Endothelial cell of umbilical vein (primary cell): ENCODE results near the gene PRKAG2. TPM values are rescaled to one million over a fixed set of nuclear protein-coding genes. Genes with fewer than 3 reads are reported as not detected.

Experiments
- BruUV-seq: library from RNA; stranded (reverse); fragments of 400-500 nt; replicated peaks from 2 replicates; lab custom pipeline; 2021; lab: Mats Ljungman, UMichigan
- CTCF ChIA-PET: fragments of 300-600, 350-600 bp; sonication (Branson Sonifier 250); formaldehyde crosslinking; loops from one replicate; lab custom pipeline; 2021; ENCODE audit warnings: antibody characterized with exemption, inconsistent platforms; lab: Charles Lee
- POLR2A ChIA-PET: fragments of 300-600, 350-600 bp; sonication (Branson Sonifier 250); formaldehyde crosslinking; loops from one replicate; lab custom pipeline; 2021; ENCODE audit warnings: antibody characterized with exemption, inconsistent platforms; lab: Charles Lee
- DNase-seq: peaks from one replicate; pipeline ENCODE4 v3.0.0-alpha.2; 2011; ENCODE audit warnings: low read depth, low spot score
- FAIRE-seq: peaks from 2 replicates; lab custom pipeline; 2011; peaks lifted over from hg19 to GRCh38; lab: Jason Lieb, UNC
- H2AFZ ChIP-seq: 2 replicates; pipeline ENCODE4 v1.6.0; 2012; ENCODE audit warnings: low read depth, low read length, control low read depth, inconsistent platforms
- H3K27ac ChIP-seq: 2 replicates; pipeline ENCODE4 v1.5.1; 2011; ENCODE audit warnings: low read depth, mild to moderate bottlenecking, control low read depth, low read length, moderate library complexity; ENCODE audit not compliant: insufficient read depth
- H3K27me3 ChIP-seq, 2 experiments: 2 replicates each; pipeline versions ENCODE4 v1.6.0 to v1.6.1; 2011; ENCODE audit warnings: low read length in 2 of 2, mixed read lengths in 1 of 2; ENCODE audit not compliant: control insufficient read depth in 2 of 2, insufficient read depth in 2 of 2
- H3K36me3 ChIP-seq, 2 experiments: 2 replicates in 1 of 2; 3 replicates in 1 of 2; pipeline ENCODE4 v1.5.1; 2011; ENCODE audit warnings: low read length in 2 of 2, mild to moderate bottlenecking in 1 of 2, moderate library complexity in 1 of 2; ENCODE audit not compliant: control insufficient read depth in 2 of 2, insufficient read depth in 2 of 2; ENCODE audit errors: extremely low read depth in 1 of 2
- H3K4me1 ChIP-seq: 3 replicates; pipeline ENCODE4 v1.5.1; 2011; ENCODE audit warnings: mild to moderate bottlenecking, low read length; ENCODE audit not compliant: control insufficient read depth, insufficient read depth; ENCODE audit errors: extremely low read depth
- H3K4me2 ChIP-seq: 2 replicates; pipeline ENCODE4 v1.6.1; 2011; ENCODE audit warnings: low read length, control low read depth, mixed read lengths; ENCODE audit not compliant: insufficient read depth
- H3K4me3 ChIP-seq, 3 experiments: fragments of 200-600 bp in 1 of 3; sonication (generic), shearing (Covaris generic) in 1 of 3; replicated peaks in 1 of 3; 2 replicates each; pipeline ENCODE4 v1.5.1; 2011 to 2016; ENCODE audit warnings: control low read depth in 3 of 3, low read length in 3 of 3, mild to moderate bottlenecking in 2 of 3, inconsistent platforms in 1 of 3, low read depth in 1 of 3, moderate library complexity in 1 of 3; ENCODE audit not compliant: insufficient read depth in 1 of 3
- H3K79me2 ChIP-seq: 2 replicates; pipeline ENCODE4 v1.6.0; 2012; ENCODE audit warnings: low read length, inconsistent platforms; ENCODE audit not compliant: control insufficient read depth, insufficient read depth
- H3K9ac ChIP-seq: replicated peaks from 2 replicates; pipeline ENCODE3; 2011; ENCODE audit warnings: low read length, control low read depth; ENCODE audit not compliant: insufficient read depth; ENCODE audit errors: extremely low read depth
- H3K9me1 ChIP-seq: replicated peaks from 3 replicates; pipeline ENCODE4 v1.6.0; 2011; ENCODE audit warnings: mild to moderate bottlenecking, low read length; ENCODE audit not compliant: control insufficient read depth, insufficient read depth; ENCODE audit errors: extremely low read depth
- H3K9me3 ChIP-seq: replicated peaks from 2 replicates; pipeline ENCODE4 v1.5.1; 2012; ENCODE audit warnings: low read length, inconsistent platforms; ENCODE audit not compliant: control insufficient read depth, insufficient read depth
- H4K20me1 ChIP-seq: replicated peaks from 2 replicates; pipeline ENCODE3; 2011; ENCODE audit warnings: mild to moderate bottlenecking, low read length; ENCODE audit not compliant: control insufficient read depth, insufficient read depth; ENCODE audit errors: extremely low read depth
- EZH2 ChIP-seq: IDR thresholded peaks from 2 replicates; pipeline ENCODE4 v1.6.1; 2012; ENCODE audit warnings: borderline replicate concordance, low read depth, mild to moderate bottlenecking, moderate library complexity, low read length, inconsistent platforms; ENCODE audit not compliant: severe bottlenecking
- FOS ChIP-seq: IDR thresholded peaks from 2 replicates; pipeline ENCODE4 v1.6.1; 2011; ENCODE audit warnings: mild to moderate bottlenecking, low read length, moderate library complexity, borderline replicate concordance; ENCODE audit not compliant: insufficient read depth
- GATA2 ChIP-seq: IDR thresholded peaks from 2 replicates; pipeline ENCODE4 v1.7.0; 2011; ENCODE audit warnings: low read depth, mild to moderate bottlenecking, moderate library complexity, mixed read lengths, low read length; ENCODE audit not compliant: insufficient read length, insufficient read depth
- JUN ChIP-seq: IDR thresholded peaks from 2 replicates; pipeline ENCODE4 v1.6.1; 2011; ENCODE audit warnings: borderline replicate concordance, low read depth; ENCODE audit not compliant: insufficient read length, insufficient read depth
- MYC ChIP-seq: IDR thresholded peaks from one replicate; pipeline ENCODE4 v1.6.1; 2011; ENCODE audit warnings: mild to moderate bottlenecking, low read depth, low read length
- POLR2A ChIP-seq: IDR thresholded peaks from 2 replicates; pipeline ENCODE4 v1.6.1; 2012; ENCODE audit warnings: low read depth, mild to moderate bottlenecking, control low read depth, low read length
- POLR2AphosphoS5 ChIP-seq: IDR thresholded peaks from 2 replicates; pipeline ENCODE4 v1.6.1; 2012; ENCODE audit warnings: low read depth, mild to moderate bottlenecking, control low read depth, low read length, moderate library complexity; ENCODE audit not compliant: insufficient read depth
- dilution Hi-C: fragments of 300-500 bp; cut with MboI; formaldehyde crosslinking; loops from one replicate; pipeline ENCODE4 v1.15.0; 2019; ENCODE audit warnings: low sequenced_read_pairs; ENCODE audit not compliant: extremely low pct_ligation_motif_present
- intact Hi-C: fragments of 100-400 bp; cut with micrococcal nuclease; formaldehyde crosslinking; loops from one replicate; pipeline ENCODE4 v1.10.0; 2022
- polyA plus RNA-seq, 4 experiments: library from polyadenylated mRNA; depleted of rRNA in 3 of 4; stranded (reverse) in 3 of 4; unstranded in 1 of 4; fragments of >200 nt; gene quantifications; 2 replicates each; pipeline versions ENCODE4 v1.2.1 to v1.2.3, GENCODE V29; 2011 to 2012; ENCODE audit warnings: missing spikeins in 1 of 4
- total RNA-seq: library from RNA; stranded (reverse); gene quantifications from 2 replicates; pipeline ENCODE4 v1.2.3, GENCODE V29; 2021
- TF ChIP-seq, protein P1 (sequence below): IDR thresholded peaks from 2 replicates; pipeline ENCODE4 v1.6.1; 2011; ENCODE audit not compliant: insufficient read depth, insufficient read length
- TF ChIP-seq, protein P2 (sequence below), 2 donors: IDR thresholded peaks; 1 replicate in 1 of 2; 2 replicates in 1 of 2; pipeline ENCODE4 v1.5.1; 2011; ENCODE audit warnings: low read length in 2 of 2, mild to moderate bottlenecking in 2 of 2, moderate library complexity in 2 of 2, control low read depth in 1 of 2, inconsistent platforms in 1 of 2, low read depth in 1 of 2; ENCODE audit not compliant: insufficient read depth in 1 of 2; ENCODE audit errors: extremely low read depth in 1 of 2

PRKAG2 gene
- total and polyA plus RNA-seq, 2 donors (not counting 3 experiments of a cell fraction or from before 2014, with no cell fraction given): 19.3 to 51.5 TPM

DNA sequence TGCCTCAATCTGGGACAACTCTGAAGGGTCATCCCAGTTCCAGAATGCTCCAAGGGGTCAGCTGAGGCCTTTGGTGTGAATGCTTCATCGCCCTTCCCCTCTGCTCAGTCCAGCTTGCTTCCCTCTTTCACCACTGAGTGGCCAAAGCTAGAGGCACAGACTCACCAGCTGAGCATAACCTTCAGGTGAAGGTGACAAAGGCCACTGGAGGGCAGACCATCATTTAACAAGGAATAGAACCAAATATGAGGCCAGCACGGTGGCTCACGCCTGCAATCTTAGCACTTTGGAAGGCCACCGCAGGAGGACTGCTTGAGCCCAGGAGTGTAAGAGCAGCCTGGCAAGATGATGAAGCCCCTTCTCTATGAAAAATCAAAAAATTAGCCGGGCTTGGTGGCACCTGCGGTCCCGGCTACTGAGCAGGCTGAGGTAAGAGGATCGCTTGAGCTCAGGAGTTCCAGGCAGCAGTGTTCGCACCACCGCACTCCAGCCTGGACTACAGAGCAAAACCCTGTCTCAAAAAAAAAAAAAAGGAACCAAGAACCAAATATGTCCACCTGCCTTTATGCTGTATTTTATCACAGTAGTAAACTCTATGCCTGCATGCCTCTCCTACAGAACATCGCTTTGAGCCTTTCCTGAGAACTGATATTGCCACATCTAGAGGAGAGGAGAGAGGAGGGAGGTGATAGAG, 13.4 kb downstream of the PRKAG2 start:
- H3K4me1 ChIP-seq: no peaks in the 10 kb centered on the region
- POLR2A ChIA-PET: no interaction called here
- intact Hi-C loops (no loop called here), dilution Hi-C loops (no loop called here)
- no peaks in the 10 kb centered on the region for H3K27me3 ChIP-seq
- no peaks in the 10 kb centered on the region for H3K36me3 ChIP-seq
- no peak overlapping the region for H3K4me3 ChIP-seq
- no peaks in the 10 kb centered on the region for H4K20me1 ChIP-seq
- H3K9me3 ChIP-seq: no peaks in the 10 kb centered on the region
- H3K4me2 ChIP-seq: no peak overlapping the region
- no peak for DNase-seq
- no peak overlapping the region for H3K9ac ChIP-seq
- FAIRE-seq: no peak
- no TSS peak for BruUV-seq
- H2AFZ ChIP-seq: no peak overlapping the region
- TF ChIP-seq POLR2A (no peak), GATA2 (no peak), JUN (no peak), MYC (no peak), POLR2AphosphoS5 (no peak), EZH2 (no peak), FOS (no peak)
- TF ChIP-seq, protein P1, sequence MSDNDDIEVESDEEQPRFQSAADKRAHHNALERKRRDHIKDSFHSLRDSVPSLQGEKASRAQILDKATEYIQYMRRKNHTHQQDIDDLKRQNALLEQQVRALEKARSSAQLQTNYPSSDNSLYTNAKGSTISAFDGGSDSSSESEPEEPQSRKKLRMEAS: no peak
- TF ChIP-seq, protein P2, sequence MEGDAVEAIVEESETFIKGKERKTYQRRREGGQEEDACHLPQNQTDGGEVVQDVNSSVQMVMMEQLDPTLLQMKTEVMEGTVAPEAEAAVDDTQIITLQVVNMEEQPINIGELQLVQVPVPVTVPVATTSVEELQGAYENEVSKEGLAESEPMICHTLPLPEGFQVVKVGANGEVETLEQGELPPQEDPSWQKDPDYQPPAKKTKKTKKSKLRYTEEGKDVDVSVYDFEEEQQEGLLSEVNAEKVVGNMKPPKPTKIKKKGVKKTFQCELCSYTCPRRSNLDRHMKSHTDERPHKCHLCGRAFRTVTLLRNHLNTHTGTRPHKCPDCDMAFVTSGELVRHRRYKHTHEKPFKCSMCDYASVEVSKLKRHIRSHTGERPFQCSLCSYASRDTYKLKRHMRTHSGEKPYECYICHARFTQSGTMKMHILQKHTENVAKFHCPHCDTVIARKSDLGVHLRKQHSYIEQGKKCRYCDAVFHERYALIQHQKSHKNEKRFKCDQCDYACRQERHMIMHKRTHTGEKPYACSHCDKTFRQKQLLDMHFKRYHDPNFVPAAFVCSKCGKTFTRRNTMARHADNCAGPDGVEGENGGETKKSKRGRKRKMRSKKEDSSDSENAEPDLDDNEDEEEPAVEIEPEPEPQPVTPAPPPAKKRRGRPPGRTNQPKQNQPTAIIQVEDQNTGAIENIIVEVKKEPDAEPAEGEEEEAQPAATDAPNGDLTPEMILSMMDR (IDR thresholded peaks at IDR 0.05; ENCODE audit: extremely low read depth in 1 of 2, insufficient read depth in 1 of 2, low read depth in 1 of 2, low read length in 2 of 2): no peak
- no peaks in the 10 kb centered on the region for H3K79me2 ChIP-seq
- no peak overlapping the region for H3K27ac ChIP-seq
- no peaks in the 10 kb centered on the region for H3K9me1 ChIP-seq
- CTCF ChIA-PET: no interaction called here
